ENCODE measurements around the gene NEDD4L.

GRCh38 chr18:58241877-58242276, 197.9 kb downstream of the NEDD4L start:
- TF ChIP-seq CTCF (conservative IDR thresholded peaks at IDR 0.05) (no peak), EZH2 (IDR thresholded peaks at IDR 0.05; ENCODE audit: low read depth) (no peak)

All from PC-9 (cell line).